Right lobe of liver (tissue), 6 donors: Measurements from ENCODE around the gene EXOC3L2. TPM values are rescaled to one million over a fixed set of nuclear protein-coding genes. Genes with fewer than 3 reads are reported as not detected.
A peak's percentile ranks its signal among the peaks of the same experiment; 100 is the strongest.

Experiments
- ATAC-seq, 4 donors: fragments of 200-7000 bp; cut with Tn5 transposase; one replicate each; pipeline ENCODE4 v1.9.1; 2020; ENCODE audit warnings: mild to moderate bottlenecking in 4 of 4, moderate library complexity in 4 of 4
- DNase-seq, 3 donors: peaks; one replicate each; pipeline ENCODE4 v3.0.0-alpha.2; 2020
- H3K27ac ChIP-seq, 3 donors: fragments of 200-600 bp; one replicate each; pipeline ENCODE4 v1.8.0; 2022
- H3K27me3 ChIP-seq, 2 donors: fragments of 200-600 bp; one replicate each; pipeline ENCODE4 v1.8.0; 2022
- H3K36me3 ChIP-seq, 4 donors: fragments of 200-600 bp; sonication (generic) in 1 of 4; one replicate each; pipeline versions ENCODE4 v1.5.1 to v1.8.0; 2017 to 2022; ENCODE audit warnings: control low read depth in 1 of 4
- H3K4me1 ChIP-seq, 4 donors: fragments of 200-600 bp; sonication (generic) in 1 of 4; one replicate each; pipeline versions ENCODE4 v1.5.1 to v1.8.0; 2017 to 2022; ENCODE audit warnings: control low read depth in 1 of 4
- H3K4me3 ChIP-seq, 3 donors: fragments of 200-600 bp; one replicate each; pipeline ENCODE4 v1.8.0; 2022
- H3K9me3 ChIP-seq, 4 donors: fragments of 200-600 bp; sonication (generic) in 1 of 4; one replicate each; pipeline versions ENCODE4 v1.5.1 to v1.8.0; 2017 to 2022; ENCODE audit warnings: control low read depth in 1 of 4
- CTCF ChIP-seq, 4 donors: fragments of 200-600 bp in 3 of 4; fragments of 450-650 bp in 1 of 4; IDR thresholded peaks; one replicate each; pipeline versions ENCODE4 v1.5.1 to v1.8.0; 2016 to 2022; ENCODE audit warnings: antibody characterized with exemption in 4 of 4, mild to moderate bottlenecking in 2 of 4
- POLR2A ChIP-seq: fragments of 450-650 bp; IDR thresholded peaks from one replicate; pipeline ENCODE4 v1.6.1; 2017; ENCODE audit warnings: antibody characterized with exemption, mild to moderate bottlenecking
- WGBS: methylation state at CpG from one replicate; pipeline ENCODE4 v1.1.6; 2018; ENCODE audit warnings: low coverage, low lambda C conversion rate; ENCODE audit not compliant: insufficient coverage; ENCODE audit errors: missing lambda C conversion rate; 5-methylcytosine and 5-hydroxymethylcytosine counted together
- intact Hi-C, 2 donors: fragments of 100-400 bp; cut with DNase I; formaldehyde crosslinking; loops; one replicate each; pipeline versions ENCODE4 v1.11.2 to v1.14.1; 2022
- total RNA-seq, 6 experiments: library from RNA; depleted of rRNA in 2 of 6; stranded (reverse); fragments of >200 nt in 2 of 6; fragmentation: NEBNext Ultra II Directional in 3 of 6; extraction: Animal tissue kit (Norgen Biotek cat#: 25700) in 3 of 6; gene quantifications; one replicate each; pipeline versions ENCODE4 v1.1.0 to v1.2.4, GENCODE V29; 2016 to 2023
- donor health status: DM: no; HTN: yes; CAD: no.
- donor health status: DM: no; HTN: no; CAD: no.
- donor health status: DM: no; HTN: no; CAD: no.
- donor health status: DM: no; HTN: yes; CAD: no.
- donor health status: DM: no; HTN: yes; CAD: no.

The EXOC3L2 gene
- total RNA-seq, 6 experiments from 2014 or later: 1.8 to 6.9 (median 4.4) TPM

- no peak for DNase-seq
- Histone ChIP-seq H3K27me3 (no peaks in the 10 kb centered on the region), H3K36me3 (peaks cover 0 to 4% (median 0%) of the 10 kb centered on the region in 4 donors), H3K4me3 (no peak overlapping the region), H3K9me3 (no peaks in the 10 kb centered on the region), H3K27ac (no peak overlapping the region), H3K4me1 (peaks cover 0 to 40% (median 14%) of the 10 kb centered on the region in 4 donors)
- intact Hi-C loops: no loop called here
- no peak for ATAC-seq
- TF ChIP-seq CTCF (IDR thresholded peaks at IDR 0.05) (no peak), POLR2A (no peak)
- WGBS: 88% methylated on average over 10 of the region's 10 CpGs
Measured at GRCh38 chr19:45278087-45278486, 32.9 kb upstream of the EXOC3L2 start.

- ATAC-seq (no peak), DNase-seq (no peak)
- Histone ChIP-seq H3K27ac (no peak overlapping the region), H3K36me3 (peaks cover 0 to 8% (median 2%) of the 10 kb centered on the region in 4 donors), H3K9me3 (no peaks in the 10 kb centered on the region), H3K4me3 (no peak overlapping the region), H3K27me3 (no peaks in the 10 kb centered on the region), H3K4me1 (peaks cover 0 to 51% (median 23%) of the 10 kb centered on the region in 4 donors)
- intact Hi-C loops: no loop called here
- WGBS: 90% methylated on average over 6 of the region's 7 CpGs
- TF ChIP-seq POLR2A (no peak), CTCF (IDR thresholded peaks at IDR 0.05) (no peak)
Measured at GRCh38 chr19:45276284-45276687, 31.1 kb upstream of the EXOC3L2 start.

DNA sequence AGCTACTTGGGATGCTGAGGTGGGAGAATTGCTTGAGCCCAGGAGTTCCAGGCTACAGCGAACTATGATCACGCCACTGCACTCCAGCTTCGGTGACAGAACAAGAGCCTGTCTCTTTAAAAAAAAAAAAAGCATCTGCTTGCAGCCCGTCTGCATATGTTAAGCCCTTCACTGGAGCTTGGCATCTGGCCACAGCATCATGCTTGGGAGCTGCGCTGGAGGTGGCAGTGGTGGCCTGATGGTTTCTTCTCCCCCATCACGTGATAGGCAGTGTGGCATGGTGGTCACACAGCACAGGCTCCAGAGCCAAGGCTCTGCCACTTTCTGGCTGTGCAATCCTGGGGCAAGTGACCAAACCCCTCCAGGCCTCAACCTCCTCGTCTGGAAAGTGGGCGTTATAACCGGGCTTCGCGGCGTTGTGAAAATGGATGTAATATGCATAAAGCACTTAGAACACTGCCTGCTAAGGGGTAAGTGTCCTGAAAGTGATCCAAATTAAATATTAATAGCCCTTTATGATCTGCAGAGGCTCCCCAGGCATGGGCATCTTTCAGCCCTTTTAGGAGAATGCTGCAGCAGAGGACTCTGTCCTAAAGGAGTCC is 30.3 kb upstream of the EXOC3L2 start:
- ATAC-seq: no peak
- no peak for DNase-seq
- TF ChIP-seq CTCF (IDR thresholded peaks at IDR 0.05): no peak
- no peak for TF ChIP-seq POLR2A

GRCh38 chr19:45273521-45273855 is 28.3 kb upstream of the EXOC3L2 start:
- 25% methylated on average over 8 of the region's 14 CpGs for WGBS
- Histone ChIP-seq H3K4me3 (no peak overlapping the region), H3K27me3 (no peaks in the 10 kb centered on the region), H3K36me3 (peaks cover 0 to 4% (median 2%) of the 10 kb centered on the region in 4 donors), H3K4me1 (peaks cover 0 to 39% (median 14%) of the 10 kb centered on the region in 4 donors), H3K9me3 (no peaks in the 10 kb centered on the region), H3K27ac (peak overlapping the region; percentile 39 to 66 (median 63))
- no peak for DNase-seq
- no peak for ATAC-seq
- no peak for TF ChIP-seq CTCF (IDR thresholded peaks at IDR 0.05)
- no peak for TF ChIP-seq POLR2A
- intact Hi-C loops: no loop called here

More for the DNA sequence above, 30.3 kb upstream of the EXOC3L2 start:
- 0% methylated on average over 1 of the region's 12 CpGs for WGBS
- H3K27ac ChIP-seq: no peak overlapping the region
- no peak overlapping the region for H3K4me3 ChIP-seq
- peaks cover 0 to 8% (median 2%) of the 10 kb centered on the region in 4 donors for H3K36me3 ChIP-seq
- peaks cover 0 to 44% (median 20%) of the 10 kb centered on the region in 4 donors for H3K4me1 ChIP-seq
- intact Hi-C loops: no loop called here
- H3K27me3 ChIP-seq: no peaks in the 10 kb centered on the region
- H3K9me3 ChIP-seq: no peaks in the 10 kb centered on the region
